K562 (cell line): Measurements from ENCODE around the gene RNF32. TPM values are rescaled to one million over a fixed set of nuclear protein-coding genes. Genes with fewer than 3 reads are reported as not detected.

Experiments
- ATAC-seq: fragments of 200-7000 bp; cut with Tn5 transposase; 3 replicates; pipeline ENCODE4 v1.9.1; 2020; ENCODE audit warnings: moderate library complexity
- BruUV-seq: library from RNA; stranded (reverse); fragments of 400-500 nt; replicated peaks from 2 replicates; lab custom pipeline; 2021; lab: Mats Ljungman, UMichigan
- CTCF ChIA-PET: fragments of 300-600 bp; formaldehyde crosslinking; extraction: SDS; loops from one replicate; lab custom pipeline; 2021; ENCODE audit warnings: low intra/inter-chr PET ratio; lab: Yijun Ruan, JAX
- POLR2A ChIA-PET: fragments of 300-600, 350-650 bp; sonication (Branson Sonifier 250); formaldehyde crosslinking; extraction: SDS; loops from one replicate; lab custom pipeline; 2021; ENCODE audit warnings: antibody characterized with exemption, inconsistent platforms; lab: Yijun Ruan, JAX
- DNase-seq, 4 experiments: peaks; one replicate each; pipeline versions ENCODE4 v3.0.0 to v3.0.0-alpha.2; 2011 to 2018; ENCODE audit warnings: low spot score in 3 of 4, mixed read lengths in 3 of 4; ENCODE audit errors: extremely low read depth in 1 of 4
- FAIRE-seq: peaks from 2 replicates; lab custom pipeline; 2011; peaks lifted over from hg19 to GRCh38; lab: Jason Lieb, UNC
- H2AFZ ChIP-seq: 2 replicates; pipeline ENCODE4 v1.6.0; 2011; ENCODE audit warnings: low read depth, low read length, control low read depth, inconsistent platforms
- H3K27ac ChIP-seq: fragments of 200-600 bp; 3 replicates; pipeline ENCODE4 v1.8.0; 2011; ENCODE audit warnings: low read depth, mild to moderate bottlenecking, control low read depth, inconsistent platforms, low read length, moderate library complexity, mixed read lengths; ENCODE audit errors: extremely low read depth
- H3K27me3 ChIP-seq, 2 experiments: fragments of 300-600 bp in 1 of 2; 2 replicates in 1 of 2; 3 replicates in 1 of 2; pipeline versions ENCODE4 v1.6.0 to v1.8.0; 2011; ENCODE audit warnings: inconsistent platforms in 2 of 2, low read length in 2 of 2, mild to moderate bottlenecking in 1 of 2, mixed read lengths in 1 of 2, moderate library complexity in 1 of 2; ENCODE audit not compliant: control insufficient read depth in 2 of 2, insufficient read depth in 2 of 2
- H3K36me3 ChIP-seq: fragments of 300-600 bp; 3 replicates; pipeline ENCODE4 v1.8.0; 2011; ENCODE audit warnings: mild to moderate bottlenecking, low read length, inconsistent platforms; ENCODE audit not compliant: control insufficient read depth, insufficient read depth
- H3K4me1 ChIP-seq, 2 experiments: fragments of 200-600 bp in 1 of 2; replicated peaks in 1 of 2; 2 replicates in 1 of 2; 3 replicates in 1 of 2; pipeline versions ENCODE4 v1.5.1 to v1.8.0; 2011; ENCODE audit warnings: inconsistent platforms in 2 of 2, low read length in 2 of 2, mild to moderate bottlenecking in 1 of 2, mixed read lengths in 1 of 2, moderate library complexity in 1 of 2; ENCODE audit not compliant: control insufficient read depth in 2 of 2, insufficient read depth in 2 of 2
- H3K4me2 ChIP-seq: 2 replicates; pipeline ENCODE4 v1.6.1; 2011; ENCODE audit warnings: low read length, control low read depth, inconsistent platforms, mixed read lengths; ENCODE audit not compliant: insufficient read depth
- H3K4me3 ChIP-seq: fragments of 200-600 bp; sonication (generic), shearing (Covaris generic); 2 replicates; pipeline ENCODE4 v1.5.1; 2016; ENCODE audit warnings: control low read depth, inconsistent platforms
- H3K79me2 ChIP-seq: fragments of 200-600 bp; 3 replicates; pipeline ENCODE4 v1.8.0; 2011; ENCODE audit warnings: low read length, inconsistent platforms; ENCODE audit not compliant: control insufficient read depth, insufficient read depth
- H3K9ac ChIP-seq, 2 experiments: 2 replicates each; pipeline versions ENCODE4 v1.6.0 to v1.6.1; 2011; ENCODE audit warnings: low read depth in 2 of 2, low read length in 2 of 2, control low read depth in 1 of 2, inconsistent platforms in 1 of 2, mild to moderate bottlenecking in 1 of 2, mixed read lengths in 1 of 2; ENCODE audit not compliant: insufficient read depth in 1 of 2
- H3K9me1 ChIP-seq: one replicate; pipeline ENCODE4 v1.6.0; 2011; ENCODE audit warnings: inconsistent platforms, mild to moderate bottlenecking, low read length, moderate library complexity; ENCODE audit not compliant: control insufficient read depth, insufficient read depth
- H3K9me3 ChIP-seq: replicated peaks from 2 replicates; pipeline ENCODE4 v1.5.1; 2011; ENCODE audit warnings: low read depth, low read length, inconsistent platforms; ENCODE audit not compliant: control insufficient read depth, insufficient read depth
- H4K20me1 ChIP-seq: replicated peaks from 2 replicates; pipeline ENCODE4 v1.6.1; 2011; ENCODE audit warnings: low read length, inconsistent platforms, mixed read lengths; ENCODE audit not compliant: control insufficient read depth, insufficient read depth
- BRF1 ChIP-seq: IDR thresholded peaks from 3 replicates; pipeline ENCODE4 v1.6.1; 2011; ENCODE audit warnings: borderline replicate concordance, mild to moderate bottlenecking; ENCODE audit not compliant: insufficient read length; ENCODE audit errors: extremely low read depth
- CC2D1A ChIP-seq: fragments of 450-650 bp; IDR thresholded peaks from 2 replicates; pipeline ENCODE4 v1.6.1; 2017; ENCODE audit warnings: mild to moderate bottlenecking
- ETV6 ChIP-seq, 3 experiments: fragments of 150-350 bp in 1 of 3; sonication (generic) in 1 of 3; formaldehyde crosslinking in 1 of 3; IDR thresholded peaks; 2 replicates each; pipeline versions ENCODE4 v1.6.1 to v1.8.0; 2014 to 2022; ENCODE audit warnings: borderline replicate concordance in 2 of 3, low read depth in 2 of 3, antibody characterized with exemption in 1 of 3, low read length in 1 of 3, mild to moderate bottlenecking in 1 of 3, missing genetic modification reagents in 1 of 3
- FOXJ3 ChIP-seq: sonication (generic); formaldehyde crosslinking; IDR thresholded peaks from 2 replicates; pipeline ENCODE4 v1.4.0; 2020; ENCODE audit warnings: mild to moderate bottlenecking, missing genetic modification reagents
- KDM4B ChIP-seq, 2 experiments: fragments of 450-650 bp in 1 of 2; sonication (generic) in 1 of 2; IDR thresholded peaks; 2 replicates each; pipeline ENCODE4 v1.6.1; 2016 to 2017; ENCODE audit warnings: borderline replicate concordance in 2 of 2, antibody characterized with exemption in 1 of 2, low read depth in 1 of 2, mild to moderate bottlenecking in 1 of 2
- PCBP2 ChIP-seq: fragments of 200-400 bp; formaldehyde crosslinking; IDR thresholded peaks from 2 replicates; pipeline ENCODE4 v1.6.1; 2018; ENCODE audit warnings: low read length, low read depth, mild to moderate bottlenecking, moderate library complexity; ENCODE audit not compliant: poor library complexity, severe bottlenecking
- SMARCC2 ChIP-seq: fragments of 450-650 bp; IDR thresholded peaks from 2 replicates; pipeline ENCODE4 v1.6.1; 2017; ENCODE audit warnings: antibody characterized with exemption, moderate library complexity, mild to moderate bottlenecking, low read depth
- SMARCE1 ChIP-seq: fragments of 450-650 bp; IDR thresholded peaks from 2 replicates; pipeline ENCODE4 v1.7.1; 2016; ENCODE audit warnings: mild to moderate bottlenecking
- SP2 ChIP-seq: IDR thresholded peaks from 2 replicates; pipeline ENCODE4 v1.6.1; 2011; ENCODE audit warnings: mild to moderate bottlenecking, low read depth, low read length, moderate library complexity; ENCODE audit not compliant: poor library complexity, severe bottlenecking; ENCODE audit errors: extremely low read depth
- SRSF9 ChIP-seq: fragments of 200-400 bp; formaldehyde crosslinking; IDR thresholded peaks from 2 replicates; pipeline ENCODE4 v1.6.1; 2017; ENCODE audit warnings: low read depth, low read length, borderline replicate concordance
- XRCC4 ChIP-seq: IDR thresholded peaks from one replicate; pipeline ENCODE4 v1.6.1; 2011; ENCODE audit not compliant: insufficient read depth, insufficient read length; ENCODE audit errors: extremely low read depth
- ZNF263 ChIP-seq: sonication (generic); formaldehyde crosslinking; IDR thresholded peaks from 2 replicates; pipeline ENCODE4 v1.8.0; 2022; ENCODE audit warnings: mild to moderate bottlenecking, missing genetic modification reagents, borderline replicate concordance
- ZNF586 ChIP-seq: fragments of 450-650 bp; formaldehyde crosslinking; conservative IDR thresholded peaks from 2 replicates; pipeline ENCODE4 v1.4.0; 2020; ENCODE audit warnings: mild to moderate bottlenecking, moderate library complexity
- WGBS: fragments of 100-300 bp; shearing (Covaris generic); methylation state at CpG from one replicate; pipeline ENCODE4 v1.1.6; 2016; ENCODE audit warnings: low coverage, mixed read lengths; ENCODE audit not compliant: insufficient coverage; ENCODE audit errors: missing lambda C conversion rate; 5-methylcytosine and 5-hydroxymethylcytosine counted together
- in situ Hi-C: fragments of 300-500 bp; cut with MboI; formaldehyde crosslinking; loops from 4 replicates; pipeline ENCODE4 v1.15.0; 2018; ENCODE audit warnings: inconsistent platforms, mixed read lengths
- intact Hi-C: fragments of 100-400 bp; cut with micrococcal nuclease; formaldehyde crosslinking; loops from 2 replicates; pipeline ENCODE4 v1.14.2; 2022
- polyA plus RNA-seq, 8 experiments: library from polyadenylated mRNA; depleted of rRNA in 4 of 8; stranded (reverse) in 5 of 8; unstranded in 3 of 8; fragments of >200 nt; fragmentation: Nextera tagmentation in 2 of 8; fragmentation: Illumina TruSeq in 1 of 8; extraction: Ambion mirVana in 2 of 8; extraction: Trizol in 1 of 8; gene quantifications; 2 replicates each; pipeline versions ENCODE4 v1.2.1 to v1.2.3, GENCODE V29; 2011 to 2014; ENCODE audit warnings: inconsistent platforms in 1 of 8, missing spikeins in 1 of 8
- total RNA-seq, 7 experiments: library from RNA; depleted of rRNA in 6 of 7; stranded (reverse); fragments of >200 nt in 6 of 7; fragmentation: Illumina TruSeq in 2 of 7; extraction: Trizol in 2 of 7; gene quantifications; 2 replicates each; pipeline versions ENCODE4 v1.2.1 to v1.2.3, GENCODE V29; 2011 to 2021; ENCODE audit warnings: low replicate concordance in 1 of 7
- TF ChIP-seq, protein P1 (sequence below): fragments of 250-450 bp; sonication (Bioruptor Pico); IDR thresholded peaks from 2 replicates; pipeline ENCODE4 v1.6.1; 2021; ENCODE audit warnings: mild to moderate bottlenecking
- TF ChIP-seq, protein P2 (sequence below): fragments of 450-650 bp; IDR thresholded peaks from one replicate; pipeline ENCODE4 v1.6.1; 2018; ENCODE audit warnings: mild to moderate bottlenecking, moderate library complexity; ENCODE audit not compliant: partially characterized antibody
- TF ChIP-seq, protein P3 (sequence below): sonication (generic); formaldehyde crosslinking; IDR thresholded peaks from 2 replicates; pipeline ENCODE4 v1.8.0; 2022; ENCODE audit warnings: mild to moderate bottlenecking, low read depth, missing genetic modification reagents
- TF ChIP-seq, protein P4 (sequence below): sonication (generic); formaldehyde crosslinking; IDR thresholded peaks from 2 replicates; pipeline ENCODE4 v1.9.0; 2022; ENCODE audit warnings: mild to moderate bottlenecking, missing genetic modification reagents

Gene RNF32
- total and polyA plus RNA-seq, 9 of the 15 experiments (the other 6 are each of a cell fraction or from before 2014, with no cell fraction given): 2.6 to 7.0 (median 4.6) TPM

DNA sequence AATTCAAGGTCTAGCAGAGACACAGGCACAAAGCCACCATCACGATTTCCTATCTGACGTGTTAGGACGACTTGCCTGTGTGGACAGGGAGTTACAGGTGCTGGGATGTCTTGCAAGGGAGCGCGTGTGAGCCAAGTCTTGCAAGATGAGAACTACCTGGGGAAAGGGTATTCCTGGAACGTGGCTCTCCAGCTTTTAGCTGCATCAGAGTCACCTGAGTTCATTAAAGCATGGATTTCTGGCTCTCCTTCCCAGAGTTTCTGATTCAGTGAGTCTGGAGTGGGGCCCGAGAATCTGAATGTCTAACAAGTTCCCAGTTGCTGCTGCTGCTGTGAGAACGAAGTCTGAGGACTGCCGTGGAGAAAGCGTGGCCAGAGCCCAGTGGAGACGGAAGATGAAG is 30.0 kb upstream of the RNF32 start:
- no peaks in the 10 kb centered on the region for H3K79me2 ChIP-seq
- H3K27ac ChIP-seq: no peak overlapping the region
- no peak overlapping the region for H3K4me3 ChIP-seq
- FAIRE-seq (no peak), ATAC-seq (0 out of 3 replicates have a peak, but pooled peaks have one; percentile 7), DNase-seq (no peak)
- no peak overlapping the region for H3K9ac ChIP-seq
- H4K20me1 ChIP-seq: no peaks in the 10 kb centered on the region
- H3K36me3 ChIP-seq: no peaks in the 10 kb centered on the region
- H3K4me2 ChIP-seq: no peak overlapping the region
- peaks cover 7 to 11% of the 10 kb centered on the region in 2 experiments; a peak in 4 of 5 replicates for H3K4me1 ChIP-seq
- no peak overlapping the region for H2AFZ ChIP-seq
- peaks cover 3 to 24% of the 10 kb centered on the region in 2 experiments; a peak in 4 of 5 replicates for H3K27me3 ChIP-seq
- ChIA-PET POLR2A (interaction anchor here (0.8 to 1.5 kb wide), 2 partner anchors 9 to 16 kb away, joined by 4 read pairs; no protein-coding TSS in a partner anchor), CTCF (no interaction called here)
- no TSS peak for BruUV-seq
- intact Hi-C loops (no loop called here), in situ Hi-C loops (no loop called here)
- no peaks in the 10 kb centered on the region for H3K9me3 ChIP-seq
- WGBS: 27% methylated on average over 11 of the region's 11 CpGs
- no peaks in the 10 kb centered on the region for H3K9me1 ChIP-seq
- TF ChIP-seq ZNF263 (CRISPR knock-in tag) (no peak), XRCC4 (no peak), SMARCE1 (no peak), KDM4B (IDR thresholded peaks at IDR 0.05; ENCODE audit: borderline replicate concordance in 2 of 2, low read depth in 1 of 2) (no peak), SRSF9 (no peak), SMARCC2 (no peak), CC2D1A (no peak), ZNF586 (no peak), PCBP2 (no peak), BRF1 (no peak), FOXJ3 (no peak), SP2 (no peak), ETV6 (IDR thresholded peaks at IDR 0.05; ENCODE audit: borderline replicate concordance in 1 of 2, low read depth in 2 of 2, low read length in 1 of 2) (no peak), ETV6 (CRISPR knock-in tag; IDR thresholded peaks at IDR 0.05; ENCODE audit: borderline replicate concordance) (no peak)
- TF ChIP-seq, protein P1, sequence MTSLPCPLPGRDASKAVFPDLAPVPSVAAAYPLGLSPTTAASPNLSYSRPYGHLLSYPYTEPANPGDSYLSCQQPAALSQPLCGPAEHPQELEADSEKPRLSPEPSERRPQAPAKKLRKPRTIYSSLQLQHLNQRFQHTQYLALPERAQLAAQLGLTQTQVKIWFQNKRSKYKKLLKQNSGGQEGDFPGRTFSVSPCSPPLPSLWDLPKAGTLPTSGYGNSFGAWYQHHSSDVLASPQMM (CRISPR knock-in tag): no peak
- TF ChIP-seq, protein P2, sequence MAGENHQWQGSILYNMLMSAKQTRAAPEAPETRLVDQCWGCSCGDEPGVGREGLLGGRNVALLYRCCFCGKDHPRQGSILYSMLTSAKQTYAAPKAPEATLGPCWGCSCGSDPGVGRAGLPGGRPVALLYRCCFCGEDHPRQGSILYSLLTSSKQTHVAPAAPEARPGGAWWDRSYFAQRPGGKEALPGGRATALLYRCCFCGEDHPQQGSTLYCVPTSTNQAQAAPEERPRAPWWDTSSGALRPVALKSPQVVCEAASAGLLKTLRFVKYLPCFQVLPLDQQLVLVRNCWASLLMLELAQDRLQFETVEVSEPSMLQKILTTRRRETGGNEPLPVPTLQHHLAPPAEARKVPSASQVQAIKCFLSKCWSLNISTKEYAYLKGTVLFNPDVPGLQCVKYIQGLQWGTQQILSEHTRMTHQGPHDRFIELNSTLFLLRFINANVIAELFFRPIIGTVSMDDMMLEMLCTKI: no peak
- TF ChIP-seq, protein P3, sequence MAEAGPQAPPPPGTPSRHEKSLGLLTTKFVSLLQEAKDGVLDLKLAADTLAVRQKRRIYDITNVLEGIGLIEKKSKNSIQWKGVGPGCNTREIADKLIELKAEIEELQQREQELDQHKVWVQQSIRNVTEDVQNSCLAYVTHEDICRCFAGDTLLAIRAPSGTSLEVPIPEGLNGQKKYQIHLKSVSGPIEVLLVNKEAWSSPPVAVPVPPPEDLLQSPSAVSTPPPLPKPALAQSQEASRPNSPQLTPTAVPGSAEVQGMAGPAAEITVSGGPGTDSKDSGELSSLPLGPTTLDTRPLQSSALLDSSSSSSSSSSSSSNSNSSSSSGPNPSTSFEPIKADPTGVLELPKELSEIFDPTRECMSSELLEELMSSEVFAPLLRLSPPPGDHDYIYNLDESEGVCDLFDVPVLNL (CRISPR knock-in tag): no peak
- TF ChIP-seq, protein P4, sequence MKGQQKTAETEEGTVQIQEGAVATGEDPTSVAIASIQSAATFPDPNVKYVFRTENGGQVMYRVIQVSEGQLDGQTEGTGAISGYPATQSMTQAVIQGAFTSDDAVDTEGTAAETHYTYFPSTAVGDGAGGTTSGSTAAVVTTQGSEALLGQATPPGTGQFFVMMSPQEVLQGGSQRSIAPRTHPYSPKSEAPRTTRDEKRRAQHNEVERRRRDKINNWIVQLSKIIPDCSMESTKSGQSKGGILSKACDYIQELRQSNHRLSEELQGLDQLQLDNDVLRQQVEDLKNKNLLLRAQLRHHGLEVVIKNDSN (CRISPR knock-in tag): no peak
